CD14-positive monocyte (primary cell): ENCODE data around the gene ACO2. TPM values are rescaled to one million over a fixed set of nuclear protein-coding genes. Genes with fewer than 3 reads are reported as not detected.

Source experiments
- DNase-seq, 3 donors: peaks; one replicate each; pipeline ENCODE4 v3.0.0-alpha.2; 2011 to 2022
- H2AFZ ChIP-seq: 2 replicates; pipeline ENCODE4 v1.6.0; 2012; ENCODE audit warnings: mild to moderate bottlenecking, low read depth, low read length, inconsistent platforms; ENCODE audit not compliant: insufficient read depth, poor library complexity, severe bottlenecking
- H3K27ac ChIP-seq, 2 donors: 1 replicate in 1 of 2; 2 replicates in 1 of 2; pipeline ENCODE4 v1.5.1; 2012 to 2013; ENCODE audit warnings: low read length in 2 of 2, control low read depth in 1 of 2, inconsistent platforms in 1 of 2, low read depth in 1 of 2, mild to moderate bottlenecking in 1 of 2
- H3K27me3 ChIP-seq, 2 donors: one replicate each; pipeline versions ENCODE4 v1.6.0 to v1.6.1; 2011 to 2013; ENCODE audit warnings: low read length in 2 of 2; ENCODE audit not compliant: control insufficient read depth in 2 of 2, insufficient read depth in 2 of 2
- H3K36me3 ChIP-seq, 2 donors: replicated peaks in 1 of 2; 1 replicate in 1 of 2; 2 replicates in 1 of 2; pipeline versions ENCODE4 v1.5.1 to v1.6.1; 2012 to 2013; ENCODE audit warnings: low read length in 2 of 2, control low read depth in 1 of 2, inconsistent platforms in 1 of 2, mild to moderate bottlenecking in 1 of 2; ENCODE audit not compliant: insufficient read depth in 2 of 2, control insufficient read depth in 1 of 2
- H3K4me1 ChIP-seq, 2 donors: 1 replicate in 1 of 2; 2 replicates in 1 of 2; pipeline versions ENCODE4 v1.5.1 to v1.6.1; 2012 to 2013; ENCODE audit warnings: low read length in 2 of 2, control low read depth in 1 of 2, inconsistent platforms in 1 of 2, mild to moderate bottlenecking in 1 of 2, moderate library complexity in 1 of 2; ENCODE audit not compliant: insufficient read depth in 2 of 2, control insufficient read depth in 1 of 2
- H3K4me2 ChIP-seq: replicated peaks from 2 replicates; pipeline ENCODE3; 2012; ENCODE audit warnings: low read length, moderate library complexity, mild to moderate bottlenecking; ENCODE audit not compliant: poor library complexity, severe bottlenecking; ENCODE audit errors: extremely low read depth
- H3K4me3 ChIP-seq, 3 experiments: fragments of 200-600 bp in 1 of 3; sonication (generic) in 1 of 3; replicated peaks in 1 of 3; 1 replicate in 2 of 3; 2 replicates in 1 of 3; pipeline ENCODE4 v1.5.1; 2011 to 2013; ENCODE audit warnings: low read length in 3 of 3, mild to moderate bottlenecking in 3 of 3, control low read depth in 2 of 3, low read depth in 2 of 3, inconsistent platforms in 1 of 3, moderate library complexity in 1 of 3
- H3K79me2 ChIP-seq: 2 replicates; pipeline ENCODE4 v1.6.0; 2012; ENCODE audit warnings: mild to moderate bottlenecking, control low read depth, inconsistent platforms, low read length, moderate library complexity; ENCODE audit not compliant: insufficient read depth
- H3K9ac ChIP-seq: 2 replicates; pipeline ENCODE4 v1.6.0; 2017; ENCODE audit warnings: low read length, mild to moderate bottlenecking; ENCODE audit not compliant: insufficient read depth, poor library complexity, severe bottlenecking
- H3K9me3 ChIP-seq, 2 donors: replicated peaks in 1 of 2; 1 replicate in 1 of 2; 2 replicates in 1 of 2; pipeline versions ENCODE4 v1.5.1 to v1.6.1; 2012 to 2013; ENCODE audit warnings: low read length in 2 of 2, control low read depth in 1 of 2; ENCODE audit not compliant: control insufficient read depth in 1 of 2, insufficient read depth in 1 of 2
- H4K20me1 ChIP-seq: 2 replicates; pipeline ENCODE4 v1.6.0; 2012; ENCODE audit warnings: mild to moderate bottlenecking, low read length, control low read depth, moderate library complexity; ENCODE audit not compliant: insufficient read depth
- H3K27ac Mint-ChIP-seq, 7 donors: one replicate each; pipeline ENCODE4 v1.8.0; 2020; ENCODE audit warnings: mild to moderate bottlenecking in 7 of 7, mixed read lengths in 7 of 7, moderate library complexity in 6 of 7, inconsistent platforms in 2 of 7
- H3K27me3 Mint-ChIP-seq, 3 donors: one replicate each; pipeline ENCODE4 v1.8.0; 2021 to 2022; ENCODE audit warnings: low read depth in 3 of 3, mild to moderate bottlenecking in 3 of 3, mixed read lengths in 3 of 3, moderate library complexity in 3 of 3, inconsistent platforms in 1 of 3
- H3K36me3 Mint-ChIP-seq, 2 donors: one replicate each; pipeline ENCODE4 v1.8.0; 2020; ENCODE audit warnings: mixed read lengths in 2 of 2, inconsistent platforms in 1 of 2, mild to moderate bottlenecking in 1 of 2
- H3K4me1 Mint-ChIP-seq: one replicate; pipeline ENCODE4 v1.8.0; 2020; ENCODE audit warnings: mild to moderate bottlenecking, mixed read lengths
- H3K4me3 Mint-ChIP-seq, 2 donors: one replicate each; pipeline ENCODE4 v1.8.0; 2020; ENCODE audit warnings: mild to moderate bottlenecking in 2 of 2, mixed read lengths in 2 of 2, moderate library complexity in 1 of 2
- H3K9me3 Mint-ChIP-seq, 7 donors: one replicate each; pipeline ENCODE4 v1.8.0; 2020 to 2022; ENCODE audit warnings: mixed read lengths in 7 of 7, mild to moderate bottlenecking in 6 of 7, moderate library complexity in 6 of 7, inconsistent platforms in 2 of 7
- CTCF ChIP-seq: fragments of 200-600 bp; IDR thresholded peaks from one replicate; pipeline ENCODE4 v1.8.0; 2022; ENCODE audit warnings: antibody characterized with exemption, mild to moderate bottlenecking
- whole genome bisulfite sequencing: methylation state at CpG from one replicate; pipeline ENCODE4 v1.1.5; 2013; ENCODE audit warnings: missing lambda C conversion rate; ENCODE audit not compliant: insufficient coverage; 5-methylcytosine and 5-hydroxymethylcytosine counted together
- intact Hi-C, 2 donors: fragments of 100-400 bp; cut with micrococcal nuclease; formaldehyde crosslinking; loops; one replicate each; pipeline versions ENCODE4 v1.15.0 to v1.15.1; 2023
- polyA plus RNA-seq, 3 donors: library from polyadenylated mRNA; depleted of rRNA in 1 of 3; unstranded in 2 of 3; stranded (reverse) in 1 of 3; fragments of 300-500 nt in 2 of 3; fragments of >200 nt in 1 of 3; fragmentation: Illumina TruSeq in 2 of 3; gene quantifications; 1 replicate in 2 of 3; 2 replicates in 1 of 3; pipeline ENCODE4 v1.2.3, GENCODE V29; 2012 to 2021

The ACO2 gene
- polyA plus RNA-seq, 3 donors: 56.8 to 75.8 (median 64.2) TPM

DNA sequence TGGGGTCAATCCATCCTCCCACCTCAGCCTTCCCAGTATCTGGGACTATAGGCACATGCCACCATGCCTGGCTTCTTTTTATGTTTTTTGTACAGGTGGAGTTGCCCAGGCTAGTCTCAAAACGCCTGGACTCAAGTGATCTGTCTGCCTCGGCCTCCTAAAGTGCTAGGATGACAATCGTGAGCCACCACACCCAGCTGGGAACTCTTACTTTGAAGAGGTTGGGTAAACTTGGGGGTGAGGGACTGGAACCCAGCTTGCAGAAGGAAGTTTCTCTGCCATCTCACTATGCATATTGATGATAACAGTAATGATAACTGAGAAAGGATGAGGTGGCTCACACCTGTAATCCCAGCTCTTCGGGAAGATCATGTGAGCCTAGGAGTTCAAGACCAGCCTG lies 35.9 kb downstream of the ACO2 start:
- no peak overlapping the region for H3K4me2 ChIP-seq
- peaks cover 11% of the 10 kb centered on the region for H3K79me2 ChIP-seq
- peaks cover 48% of the 10 kb centered on the region for H4K20me1 ChIP-seq
- H3K27ac Mint-ChIP-seq: no peak overlapping the region
- WGBS: 96% methylated on average over 3 of the region's 4 CpGs
- no peaks in the 10 kb centered on the region for H3K27me3 Mint-ChIP-seq
- no peak overlapping the region for H2AFZ ChIP-seq
- DNase-seq: no peak
- peaks cover 60 to 94% of the 10 kb centered on the region in 2 donors for H3K36me3 Mint-ChIP-seq
- H3K9me3 Mint-ChIP-seq: no peaks in the 10 kb centered on the region
- no peak overlapping the region for H3K4me3 Mint-ChIP-seq
- H3K27ac ChIP-seq: no peak overlapping the region
- H3K27me3 ChIP-seq: no peaks in the 10 kb centered on the region
- H3K9me3 ChIP-seq: no peaks in the 10 kb centered on the region
- H3K9ac ChIP-seq: no peak overlapping the region
- intact Hi-C loops: no loop called here
- H3K4me3 ChIP-seq: no peak overlapping the region
- no peaks in the 10 kb centered on the region for H3K4me1 Mint-ChIP-seq
- H3K36me3 ChIP-seq: peaks cover 61 to 92% of the 10 kb centered on the region in 2 donors
- no peak for TF ChIP-seq CTCF
- no peaks in the 10 kb centered on the region for H3K4me1 ChIP-seq

GRCh38 chr22:41505511-41506220 lies 36.7 kb downstream of the ACO2 start:
- 100% methylated on average over 9 of the region's 10 CpGs for WGBS
- H3K27ac Mint-ChIP-seq: no peak overlapping the region

More at GRCh38 chr22:41505511-41506220, 36.7 kb downstream of the ACO2 start:
- Histone ChIP-seq H3K9ac (no peak overlapping the region), H4K20me1 (peaks cover 46% of the 10 kb centered on the region), H3K4me2 (no peak overlapping the region), H3K9me3 (no peaks in the 10 kb centered on the region), H3K36me3 (peaks cover 63 to 94% of the 10 kb centered on the region in 2 donors), H3K79me2 (peaks cover 11% of the 10 kb centered on the region), H3K27me3 (no peaks in the 10 kb centered on the region), H3K27ac (no peak overlapping the region), H3K4me1 (no peaks in the 10 kb centered on the region), H3K4me3 (no peak overlapping the region), H2AFZ (no peak overlapping the region)
- no peak overlapping the region for H3K4me3 Mint-ChIP-seq
- H3K36me3 Mint-ChIP-seq: peaks cover 64 to 95% of the 10 kb centered on the region in 2 donors
- no peak for TF ChIP-seq CTCF
- H3K4me1 Mint-ChIP-seq: no peaks in the 10 kb centered on the region
- no peaks in the 10 kb centered on the region for H3K9me3 Mint-ChIP-seq
- intact Hi-C loops: no loop called here
- H3K27me3 Mint-ChIP-seq: no peaks in the 10 kb centered on the region
- DNase-seq: no peak
